Prostate gland (tissue), 2 donors: ENCODE results near the gene DAZ1. TPM values are rescaled to one million over a fixed set of nuclear protein-coding genes. Genes with fewer than 3 reads are reported as not detected.
"Not testable (repeated sequence)": the region's sequence is repeated elsewhere in the genome, so short reads cannot be mapped to it uniquely, and the experiment has no call there.

ENCODE experiments used
- DNase-seq: peaks from one replicate; pipeline ENCODE4 v3.0.0-alpha.2; 2019; ENCODE audit warnings: low spot score
- H3K27ac ChIP-seq, 2 donors: fragments of 200-600 bp; sonication (generic); 2 replicates each; pipeline ENCODE4 v1.5.1; 2017 to 2019
- H3K27me3 ChIP-seq: fragments of 200-600 bp; sonication (generic); replicated peaks from 2 replicates; pipeline ENCODE4 v1.5.1; 2019; ENCODE audit not compliant: insufficient read depth
- H3K36me3 ChIP-seq, 2 donors: fragments of 200-600 bp; sonication (generic); 1 replicate in 1 of 2; 2 replicates in 1 of 2; pipeline versions ENCODE4 v1.5.1 to v1.8.1; 2017 to 2019
- H3K4me1 ChIP-seq: fragments of 200-600 bp; sonication (generic); replicated peaks from 2 replicates; pipeline ENCODE4 v1.5.1; 2019
- H3K4me3 ChIP-seq, 2 donors: fragments of 200-600 bp; sonication (generic); 2 replicates each; pipeline ENCODE4 v1.5.1; 2017 to 2019
- H3K9me3 ChIP-seq: fragments of 200-600 bp; sonication (generic); 2 replicates; pipeline ENCODE4 v1.5.1; 2017
- WGBS: methylation state at CpG from one replicate; pipeline ENCODE4 v1.1.5; 2018; 5-methylcytosine and 5-hydroxymethylcytosine counted together
- intact Hi-C: fragments of 100-400 bp; cut with DNase I; formaldehyde crosslinking; loops from one replicate; pipeline ENCODE4 v1.14.2; 2022
- total RNA-seq, 2 donors: library from RNA; depleted of rRNA; stranded (reverse); fragments of >200 nt; gene quantifications; one replicate each; pipeline ENCODE4 v1.1.0, GENCODE V29; 2016

Gene DAZ1, protein sequence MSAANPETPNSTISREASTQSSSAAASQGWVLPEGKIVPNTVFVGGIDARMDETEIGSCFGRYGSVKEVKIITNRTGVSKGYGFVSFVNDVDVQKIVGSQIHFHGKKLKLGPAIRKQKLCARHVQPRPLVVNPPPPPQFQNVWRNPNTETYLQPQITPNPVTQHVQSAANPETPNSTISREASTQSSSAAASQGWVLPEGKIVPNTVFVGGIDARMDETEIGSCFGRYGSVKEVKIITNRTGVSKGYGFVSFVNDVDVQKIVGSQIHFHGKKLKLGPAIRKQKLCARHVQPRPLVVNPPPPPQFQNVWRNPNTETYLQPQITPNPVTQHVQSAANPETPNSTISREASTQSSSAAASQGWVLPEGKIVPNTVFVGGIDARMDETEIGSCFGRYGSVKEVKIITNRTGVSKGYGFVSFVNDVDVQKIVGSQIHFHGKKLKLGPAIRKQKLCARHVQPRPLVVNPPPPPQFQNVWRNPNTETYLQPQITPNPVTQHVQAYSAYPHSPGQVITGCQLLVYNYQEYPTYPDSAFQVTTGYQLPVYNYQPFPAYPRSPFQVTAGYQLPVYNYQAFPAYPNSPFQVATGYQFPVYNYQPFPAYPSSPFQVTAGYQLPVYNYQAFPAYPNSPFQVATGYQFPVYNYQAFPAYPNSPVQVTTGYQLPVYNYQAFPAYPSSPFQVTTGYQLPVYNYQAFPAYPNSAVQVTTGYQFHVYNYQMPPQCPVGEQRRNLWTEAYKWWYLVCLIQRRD
- 1 to 10 TPM in 1 of 2 donors, not detected in 1; 5.3 TPM for total RNA-seq

- no CpG with 5 or more reads among the region's 23 CpGs for WGBS
- intact Hi-C loops = not testable (repeated sequence)
Observed at GRCh38 chrY:23198908-23199307, at the start of gene DAZ1. TSS of gene DAZ1 (minus strand) at chrY:23199008. CDS start at chrY:23198800, 208 bp downstream.

GRCh38 chrY:23219233-23219632, 20.4 kb upstream of the DAZ1 start, which contains the start of gene DAZ2:
TSS of gene DAZ2 (plus strand) at chrY:23219533. CDS start at chrY:23219741, 208 bp downstream.
- H3K9me3 ChIP-seq, H3K36me3 ChIP-seq, H3K27me3 ChIP-seq, H3K4me1 ChIP-seq, DNase-seq, H3K27ac ChIP-seq, H3K4me3 ChIP-seq, intact Hi-C loops: not testable (repeated sequence)
- no CpG with 5 or more reads among the region's 23 CpGs for WGBS

More at GRCh38 chrY:23198908-23199307, at the start of gene DAZ1:
- not testable (repeated sequence) for H3K27me3 ChIP-seq, H3K36me3 ChIP-seq, H3K4me3 ChIP-seq, H3K27ac ChIP-seq, DNase-seq, H3K9me3 ChIP-seq, H3K4me1 ChIP-seq

DNA sequence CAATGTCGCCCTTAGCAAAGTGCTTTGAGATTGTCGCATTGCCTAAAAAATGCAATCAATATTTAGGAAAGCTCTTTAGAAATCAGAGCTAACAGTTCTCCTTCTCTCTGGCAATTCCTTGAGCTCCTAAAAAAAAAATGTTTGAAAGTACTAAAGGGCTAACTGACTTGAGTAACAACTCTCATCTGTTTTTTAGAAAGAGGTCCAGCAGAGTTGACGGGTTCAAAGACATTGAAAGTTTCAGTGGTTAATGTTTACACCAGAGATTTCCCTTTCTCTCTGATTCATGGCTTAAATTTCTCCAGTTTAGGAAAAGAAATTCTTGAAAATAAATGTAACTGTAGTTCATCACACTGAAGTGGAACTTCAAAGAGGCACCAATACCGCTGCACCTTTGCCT, 11.9 kb upstream of the DAZ1 start:
- H3K9me3 ChIP-seq, H3K36me3 ChIP-seq, H3K4me3 ChIP-seq, intact Hi-C loops, H3K27ac ChIP-seq, DNase-seq, H3K4me1 ChIP-seq, H3K27me3 ChIP-seq: not testable (repeated sequence)
- no CpG with 5 or more reads among the region's 4 CpGs for WGBS

DNA sequence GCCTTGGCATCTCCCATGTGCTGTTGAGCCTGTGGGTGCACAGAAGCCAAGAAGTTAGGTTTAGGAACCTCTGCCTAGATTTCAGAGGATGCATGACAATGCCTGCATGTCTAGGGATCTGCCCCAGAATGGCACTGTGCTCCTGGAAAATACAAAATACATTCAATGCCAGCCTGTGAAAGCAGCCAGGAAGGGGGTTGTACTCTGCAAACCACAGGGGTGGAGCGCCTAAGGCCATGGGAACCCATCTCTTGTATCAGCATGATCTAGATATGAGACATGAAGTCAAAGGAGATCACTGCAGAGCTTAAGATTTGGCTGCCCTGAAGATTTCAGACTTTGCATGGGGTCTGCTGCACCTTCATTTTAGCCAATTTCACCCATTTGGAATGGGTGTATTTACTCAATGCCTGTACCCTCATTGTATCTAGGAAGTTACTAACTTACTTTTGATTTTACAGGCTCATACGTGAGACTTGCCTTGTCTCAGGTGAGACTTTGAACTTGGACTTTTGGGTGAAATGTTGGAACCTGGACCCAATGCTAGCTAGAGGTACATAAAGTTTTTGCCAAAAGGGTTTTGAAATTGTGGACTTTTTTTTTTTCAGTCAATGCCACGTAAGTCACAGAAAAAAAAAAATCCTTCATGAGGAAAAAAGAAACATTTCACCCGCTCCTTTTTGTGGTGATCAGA, 11.1 kb upstream of the DAZ1 start:
- H3K4me1 ChIP-seq, H3K27ac ChIP-seq, intact Hi-C loops, H3K27me3 ChIP-seq, H3K4me3 ChIP-seq, H3K36me3 ChIP-seq, DNase-seq, H3K9me3 ChIP-seq: not testable (repeated sequence)
- WGBS = 63% methylated on average over 2 of the region's 4 CpGs

GRCh38 chrY:23207455-23207854, 8.6 kb upstream of the DAZ1 start:
- H3K27me3 ChIP-seq, H3K4me3 ChIP-seq, intact Hi-C loops, DNase-seq, H3K9me3 ChIP-seq, H3K36me3 ChIP-seq, H3K27ac ChIP-seq, H3K4me1 ChIP-seq: not testable (repeated sequence)
- WGBS = no CpG with 5 or more reads among the region's 4 CpGs

Other genes with a start within 250 kb of the DAZ1 start
- not detected for gene BPY2, start 214.7 kb downstream of the DAZ1 start, total RNA-seq
- gene DAZ2, start 20.5 kb upstream of the DAZ1 start, total RNA-seq = 1 to 10 TPM in 1 of 2 donors, not detected in 1; 2.3 TPM